Body of pancreas (tissue), 4 donors: ENCODE data around the gene SLC44A1.

Source experiments
- CTCF ChIP-seq, 7 experiments: fragments of 450-650 bp in 4 of 7; fragments of 200-600 bp in 3 of 7; sonication (generic) in 3 of 7; IDR thresholded peaks; one replicate each; pipeline ENCODE4 v1.5.1; 2016 to 2019; ENCODE audit warnings: antibody characterized with exemption in 7 of 7
- POLR2A ChIP-seq, 3 donors: fragments of 450-650 bp; IDR thresholded peaks; one replicate each; pipeline ENCODE4 v1.6.1; 2016; ENCODE audit warnings: antibody characterized with exemption in 3 of 3, mild to moderate bottlenecking in 2 of 3

DNA sequence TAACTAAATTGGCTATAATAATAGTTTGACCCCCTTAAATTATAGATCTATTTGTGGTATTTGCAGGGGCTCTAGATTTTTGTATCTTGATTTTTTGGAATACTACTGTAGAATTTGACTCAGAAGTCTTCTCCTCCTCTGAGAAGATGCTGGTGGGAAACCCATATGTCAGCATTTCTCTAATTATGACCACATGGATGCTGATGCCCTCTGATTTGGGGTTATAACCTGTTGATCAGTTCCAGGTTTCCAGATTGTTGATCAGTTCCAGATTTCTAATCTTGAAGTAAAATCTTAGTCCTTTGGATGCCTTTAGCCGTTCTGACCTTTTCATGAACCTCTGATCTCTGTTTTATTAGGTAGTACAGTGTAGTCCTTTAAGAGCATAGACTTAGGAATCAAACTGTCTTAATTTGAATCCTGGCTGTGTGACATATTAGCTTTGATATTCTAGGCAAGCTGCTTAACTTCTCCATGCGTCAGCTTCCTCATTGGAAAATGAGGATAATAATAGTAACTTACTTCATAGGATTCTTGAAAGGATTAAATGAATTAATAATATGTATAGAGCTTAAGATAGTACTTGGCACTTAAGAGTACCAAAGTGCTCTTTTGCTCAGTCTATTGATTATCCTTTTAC lies 211.5 kb downstream of the SLC44A1 start:
- TF ChIP-seq CTCF (IDR thresholded peaks at IDR 0.05) (no peak), POLR2A (IDR thresholded peaks at IDR 0.05) (no peak)
